Measurements from ENCODE around the gene ZFYVE28. TPM values are rescaled to one million over a fixed set of nuclear protein-coding genes. Genes with fewer than 3 reads are reported as not detected.
A peak's percentile ranks its signal among the peaks of the same experiment; 100 is the strongest.

The ZFYVE28 gene
- total RNA-seq, 1 donor from 2014 or later = 16.6 TPM

- TF ChIP-seq CTCF (IDR thresholded peaks at IDR 0.05) = no peak
- DNase-seq (no peak), ATAC-seq (no peak)
- Histone ChIP-seq H3K36me3 (no peaks in the 10 kb centered on the region), H3K27me3 (peaks cover 11% of the 10 kb centered on the region), H3K4me1 (no peaks in the 10 kb centered on the region), H3K4me3 (no peak overlapping the region), H3K9me3 (no peaks in the 10 kb centered on the region), H3K27ac (no peak overlapping the region)
- intact Hi-C loops (cut with DNase I) = loop anchor here (10.0 kb wide), 1 partner anchor 192 kb away; no protein-coding TSS in a partner anchor
Measured at GRCh38 chr4:2426711-2427275, 8.3 kb upstream of the ZFYVE28 start.

- no peak for TF ChIP-seq CTCF (IDR thresholded peaks at IDR 0.05)
- ATAC-seq (no peak), DNase-seq (peak; percentile 57)
- intact Hi-C loops (cut with DNase I) = loop anchor here (10.0 kb wide), 1 partner anchor 191 kb away; no protein-coding TSS in a partner anchor
- Histone ChIP-seq H3K27me3 (peaks cover 12% of the 10 kb centered on the region), H3K27ac (no peak overlapping the region), H3K4me1 (no peaks in the 10 kb centered on the region), H3K4me3 (no peak overlapping the region), H3K36me3 (no peaks in the 10 kb centered on the region), H3K9me3 (no peaks in the 10 kb centered on the region)
Measured at GRCh38 chr4:2426069-2426397, 7.6 kb upstream of the ZFYVE28 start.

- TF ChIP-seq CTCF (IDR thresholded peaks at IDR 0.05) = no peak
- intact Hi-C loops (cut with DNase I) = loop anchor here (10.0 kb wide), 1 partner anchor 191 kb away; no protein-coding TSS in a partner anchor
- no peak for DNase-seq
- Histone ChIP-seq H3K36me3 (no peaks in the 10 kb centered on the region), H3K9me3 (no peaks in the 10 kb centered on the region), H3K27ac (no peak overlapping the region), H3K27me3 (peaks cover 15% of the 10 kb centered on the region), H3K4me1 (no peaks in the 10 kb centered on the region), H3K4me3 (no peak overlapping the region)
- no peak for ATAC-seq
Measured at GRCh38 chr4:2425386-2426068, 7.1 kb upstream of the ZFYVE28 start.

GRCh38 chr4:2424581-2424980 is 6.1 kb upstream of the ZFYVE28 start:
- Histone ChIP-seq H3K27ac (no peak overlapping the region), H3K9me3 (no peaks in the 10 kb centered on the region), H3K27me3 (peaks cover 19% of the 10 kb centered on the region), H3K4me3 (no peak overlapping the region), H3K36me3 (no peaks in the 10 kb centered on the region), H3K4me1 (no peaks in the 10 kb centered on the region)
- TF ChIP-seq CTCF (IDR thresholded peaks at IDR 0.05) = no peak
- intact Hi-C loops (cut with DNase I) = loop anchor here (10.0 kb wide), 1 partner anchor 190 kb away; no protein-coding TSS in a partner anchor
- peak; percentile 53 for DNase-seq
- ATAC-seq = no peak

- TF ChIP-seq CTCF (IDR thresholded peaks at IDR 0.05) = no peak
- H3K27ac ChIP-seq = no peak overlapping the region
- H3K4me3 ChIP-seq = no peak overlapping the region
- no peaks in the 10 kb centered on the region for H3K4me1 ChIP-seq
- H3K27me3 ChIP-seq = peaks cover 19% of the 10 kb centered on the region
- intact Hi-C loops (cut with DNase I) = loop anchor here (10.0 kb wide), 1 partner anchor 189 kb away; no protein-coding TSS in a partner anchor
- H3K36me3 ChIP-seq = no peaks in the 10 kb centered on the region
- ATAC-seq (no peak), DNase-seq (no peak)
- no peaks in the 10 kb centered on the region for H3K9me3 ChIP-seq
Measured at GRCh38 chr4:2423695-2424094, 5.2 kb upstream of the ZFYVE28 start.
